GM23248 (cell line): Measurements from ENCODE around the gene SCN8A. TPM values are rescaled to one million over a fixed set of nuclear protein-coding genes. Genes with fewer than 3 reads are reported as not detected.

Experiments used
- DNase-seq: peaks from one replicate; pipeline ENCODE4 v3.0.0-alpha.2; 2015
- H2AFZ ChIP-seq: fragments of 200-600 bp; sonication (generic); 2 replicates; pipeline ENCODE4 v1.6.1; 2016; ENCODE audit warnings: antibody characterized with exemption
- H3F3A ChIP-seq: fragments of 200-600 bp; sonication (generic); 2 replicates; pipeline ENCODE4 v1.6.1; 2016; ENCODE audit warnings: mild to moderate bottlenecking, antibody characterized with exemption, mixed run types; ENCODE audit not compliant: insufficient read depth
- H3K27ac ChIP-seq: fragments of 200-600 bp; sonication (generic); 2 replicates; pipeline ENCODE4 v1.5.1; 2016; ENCODE audit warnings: mild to moderate bottlenecking
- H3K27me3 ChIP-seq: fragments of 200-600 bp; sonication (generic); replicated peaks from 2 replicates; pipeline ENCODE4 v1.6.1; 2016; ENCODE audit warnings: mild to moderate bottlenecking; ENCODE audit not compliant: insufficient read depth
- H3K36me3 ChIP-seq: fragments of 200-600 bp; sonication (generic); 2 replicates; pipeline ENCODE4 v1.6.1; 2016; ENCODE audit warnings: low read depth, mild to moderate bottlenecking
- H3K4me1 ChIP-seq: fragments of 200-600 bp; sonication (generic); 2 replicates; pipeline ENCODE4 v1.6.1; 2016; ENCODE audit warnings: mild to moderate bottlenecking; ENCODE audit not compliant: insufficient read depth
- H3K4me2 ChIP-seq: fragments of 200-600 bp; sonication (generic); one replicate; pipeline ENCODE4 v1.6.1; 2016; ENCODE audit warnings: mild to moderate bottlenecking; ENCODE audit not compliant: unreplicated experiment
- H3K4me3 ChIP-seq: fragments of 200-600 bp; sonication (generic); 2 replicates; pipeline ENCODE4 v1.5.1; 2016; ENCODE audit warnings: mild to moderate bottlenecking
- H3K79me2 ChIP-seq: fragments of 200-600 bp; sonication (generic); 2 replicates; pipeline ENCODE4 v1.6.1; 2016; ENCODE audit warnings: mild to moderate bottlenecking; ENCODE audit not compliant: insufficient read depth
- H3K9ac ChIP-seq: fragments of 200-600 bp; sonication (generic); 2 replicates; pipeline ENCODE4 v1.6.1; 2016; ENCODE audit warnings: mild to moderate bottlenecking
- H3K9me2 ChIP-seq: fragments of 200-600 bp; sonication (generic); 2 replicates; pipeline ENCODE4 v1.6.1; 2016; ENCODE audit warnings: mixed run types, mild to moderate bottlenecking, moderate library complexity; ENCODE audit not compliant: insufficient read depth
- H3K9me3 ChIP-seq: fragments of 200-600 bp; sonication (generic); one replicate; pipeline ENCODE4 v1.6.1; 2017; ENCODE audit warnings: low read depth
- H4K20me1 ChIP-seq: fragments of 200-600 bp; sonication (generic); 2 replicates; pipeline ENCODE4 v1.6.0; 2016; ENCODE audit not compliant: insufficient read depth
- EZH2 ChIP-seq: fragments of 200-600 bp; sonication (generic); IDR thresholded peaks from 2 replicates; pipeline ENCODE4 v1.6.1; 2018; ENCODE audit warnings: antibody characterized with exemption, mild to moderate bottlenecking; ENCODE audit not compliant: insufficient read depth, poor library complexity, severe bottlenecking
- EZH2phosphoT487 ChIP-seq: fragments of 200-600 bp; sonication (generic); IDR thresholded peaks from 2 replicates; pipeline ENCODE4 v1.6.1; 2018; ENCODE audit warnings: antibody characterized with exemption, moderate library complexity, mild to moderate bottlenecking, low read depth; ENCODE audit not compliant: insufficient read depth
- WGBS, 2 experiments: methylation state at CpG; one replicate each; pipeline ENCODE4 v1.1.6; 2015 to 2017; ENCODE audit warnings: low lambda C conversion rate in 2 of 2, low coverage in 1 of 2; ENCODE audit errors: missing lambda C conversion rate in 2 of 2; 5-methylcytosine and 5-hydroxymethylcytosine counted together
- in situ Hi-C: fragments of 300-500 bp; cut with MboI; formaldehyde crosslinking; loops from 2 replicates; pipeline ENCODE4 v1.15.0; 2020
- polyA plus RNA-seq: library from polyadenylated mRNA; unstranded; fragments of >200 nt; fragmentation: Nextera tagmentation; extraction: Ambion mirVana; gene quantifications from 2 replicates; pipeline ENCODE4 v1.2.1, GENCODE V29; 2016
- total RNA-seq: library from RNA; depleted of rRNA; stranded (reverse); fragments of >200 nt; shearing (Covaris generic); gene quantifications from 2 replicates; pipeline ENCODE4 v1.2.3, GENCODE V29; 2014

Gene SCN8A
- total and polyA plus RNA-seq, 2 experiments from 2014 or later = 6.7 to 13.8 TPM

GRCh38 chr12:51631591-51631990, 40.6 kb downstream of the SCN8A start:
- peak; percentile 88 for DNase-seq
- peak overlapping the region; percentile 50 for H3K4me2 ChIP-seq
- peaks cover 18% of the 10 kb centered on the region for H3F3A ChIP-seq

GRCh38 chr12:51632623-51633022, 41.6 kb downstream of the SCN8A start:
- Histone ChIP-seq H3K4me1 (peaks cover 59% of the 10 kb centered on the region), H3K9me3 (no peaks in the 10 kb centered on the region), H3K4me3 (no peak overlapping the region), H3K4me2 (no peak overlapping the region), H4K20me1 (peaks cover 4% of the 10 kb centered on the region; the same call in 1 of the 2 replicates), H3F3A (peaks cover 29% of the 10 kb centered on the region), H3K36me3 (no peaks in the 10 kb centered on the region), H3K79me2 (peaks cover 98% of the 10 kb centered on the region), H2AFZ (no peak overlapping the region), H3K27me3 (no peaks in the 10 kb centered on the region), H3K9ac (no peak overlapping the region), H3K27ac (no peak overlapping the region), H3K9me2 (no peaks in the 10 kb centered on the region)
- in situ Hi-C loops = no loop called here
- no peak for DNase-seq
- 48% methylated on average over 2 of the region's 2 CpGs for WGBS, 2 experiments
- TF ChIP-seq EZH2phosphoT487 = no peak
- TF ChIP-seq EZH2 = no peak

More at GRCh38 chr12:51631591-51631990, 40.6 kb downstream of the SCN8A start:
- H3K36me3 ChIP-seq = no peaks in the 10 kb centered on the region
- H3K4me1 ChIP-seq = peaks cover 52% of the 10 kb centered on the region
- no peak overlapping the region for H2AFZ ChIP-seq
- peaks cover 10% of the 10 kb centered on the region; the same call in 1 of the 2 replicates for H4K20me1 ChIP-seq
- H3K27ac ChIP-seq = peak overlapping the region; percentile 37
- in situ Hi-C loops = no loop called here
- WGBS, 2 experiments = 36 to 45% methylated on average over 1 of the region's 1 CpG
- peaks cover 99% of the 10 kb centered on the region for H3K79me2 ChIP-seq
- no peaks in the 10 kb centered on the region for H3K27me3 ChIP-seq
- no peak overlapping the region for H3K4me3 ChIP-seq
- no peaks in the 10 kb centered on the region for H3K9me3 ChIP-seq
- no peaks in the 10 kb centered on the region for H3K9me2 ChIP-seq
- TF ChIP-seq EZH2 (no peak), EZH2phosphoT487 (no peak)
- H3K9ac ChIP-seq = no peak overlapping the region

GRCh38 chr12:51635346-51635745, 44.3 kb downstream of the SCN8A start:
- 46 to 52% methylated on average over 1 of the region's 1 CpG for WGBS, 2 experiments
- peaks cover 51% of the 10 kb centered on the region for H3K4me1 ChIP-seq
- no peak overlapping the region for H3K4me3 ChIP-seq
- TF ChIP-seq EZH2 (no peak), EZH2phosphoT487 (no peak)
- peak overlapping the region; percentile 54 for H3K27ac ChIP-seq
- DNase-seq = peak; percentile 79
- no peaks in the 10 kb centered on the region for H3K9me3 ChIP-seq
- in situ Hi-C loops = no loop called here
- no peak overlapping the region for H2AFZ ChIP-seq
- H3K9ac ChIP-seq = no peak overlapping the region
- peak overlapping the region; percentile 50 for H3K4me2 ChIP-seq
- H3K9me2 ChIP-seq = no peaks in the 10 kb centered on the region
- peaks cover 36% of the 10 kb centered on the region for H3F3A ChIP-seq
- H3K79me2 ChIP-seq = peaks cover 96% of the 10 kb centered on the region
- no peaks in the 10 kb centered on the region; the same call in 1 of the 2 replicates for H4K20me1 ChIP-seq
- H3K36me3 ChIP-seq = no peaks in the 10 kb centered on the region
- H3K27me3 ChIP-seq = no peaks in the 10 kb centered on the region

GRCh38 chr12:51636581-51636980, 45.5 kb downstream of the SCN8A start:
- 87 to 90% methylated on average over 3 of the region's 3 CpGs for WGBS, 2 experiments
- H3K79me2 ChIP-seq = peaks cover 96% of the 10 kb centered on the region
- peak; percentile 70 for DNase-seq
- peak overlapping the region; percentile 2 for H3K4me2 ChIP-seq
- H4K20me1 ChIP-seq = 0 out of 2 replicates have a peak, but pooled peaks cover 6% of the 10 kb centered on the region
- peak overlapping the region; percentile 54 for H3K27ac ChIP-seq
- peaks cover 36% of the 10 kb centered on the region for H3F3A ChIP-seq
- no peaks in the 10 kb centered on the region for H3K27me3 ChIP-seq
- H3K4me3 ChIP-seq = no peak overlapping the region
- no peaks in the 10 kb centered on the region for H3K9me2 ChIP-seq
- peaks cover 46% of the 10 kb centered on the region for H3K4me1 ChIP-seq
- no peak overlapping the region for H3K9ac ChIP-seq
- no peaks in the 10 kb centered on the region for H3K36me3 ChIP-seq
- no peaks in the 10 kb centered on the region for H3K9me3 ChIP-seq
- TF ChIP-seq EZH2phosphoT487 = no peak
- no peak for TF ChIP-seq EZH2
- H2AFZ ChIP-seq = no peak overlapping the region
- in situ Hi-C loops = no loop called here

- TF ChIP-seq EZH2phosphoT487 = no peak
- no peak for TF ChIP-seq EZH2
- H3F3A ChIP-seq = peaks cover 36% of the 10 kb centered on the region
- no peaks in the 10 kb centered on the region for H3K36me3 ChIP-seq
- H3K4me3 ChIP-seq = no peak overlapping the region
- H3K4me1 ChIP-seq = peaks cover 42% of the 10 kb centered on the region
- H3K27ac ChIP-seq = peak overlapping the region; percentile 54
- no peak overlapping the region for H2AFZ ChIP-seq
- H3K9ac ChIP-seq = no peak overlapping the region
- no peaks in the 10 kb centered on the region for H3K9me2 ChIP-seq
- no peak for DNase-seq
- no peaks in the 10 kb centered on the region for H3K9me3 ChIP-seq
- H3K79me2 ChIP-seq = peaks cover 96% of the 10 kb centered on the region
- in situ Hi-C loops = no loop called here
- peak overlapping the region; percentile 24 for H3K4me2 ChIP-seq
- H4K20me1 ChIP-seq = 0 out of 2 replicates have a peak, but pooled peaks cover 6% of the 10 kb centered on the region
- 66 to 73% methylated on average over 1 of the region's 1 CpG for WGBS, 2 experiments
- H3K27me3 ChIP-seq = no peaks in the 10 kb centered on the region
Observed at GRCh38 chr12:51636986-51637385, 46.0 kb downstream of the SCN8A start.
